Transverse colon (tissue), 4 donors: ENCODE measurements around the gene FEZF1. TPM values are rescaled to one million over a fixed set of nuclear protein-coding genes. Genes with fewer than 3 reads are reported as not detected.

Source experiments
- DNase-seq: peaks from one replicate; pipeline ENCODE4 v3.0.0-alpha.2; 2019
- H3K27ac ChIP-seq, 4 donors: fragments of 200-600 bp; sonication (generic); 2 replicates each; pipeline ENCODE4 v1.5.1; 2016 to 2018; ENCODE audit warnings: inconsistent platforms in 4 of 4
- H3K27me3 ChIP-seq: fragments of 200-600 bp; sonication (generic); 2 replicates; pipeline ENCODE4 v1.5.1; 2017; ENCODE audit warnings: inconsistent platforms
- H3K36me3 ChIP-seq, 4 donors: fragments of 200-600 bp; sonication (generic); 2 replicates each; pipeline ENCODE4 v1.5.1; 2017 to 2019; ENCODE audit warnings: inconsistent platforms in 4 of 4
- H3K4me1 ChIP-seq, 4 donors: fragments of 200-600 bp; sonication (generic); 2 replicates each; pipeline ENCODE4 v1.5.1; 2017 to 2020; ENCODE audit warnings: inconsistent platforms in 4 of 4
- H3K4me3 ChIP-seq, 4 donors: fragments of 200-600 bp; sonication (generic); 1 replicate in 1 of 4; 2 replicates in 3 of 4; pipeline versions ENCODE4 v1.5.1 to v1.6.1; 2017 to 2019; ENCODE audit warnings: inconsistent platforms in 4 of 4
- H3K9me3 ChIP-seq, 2 donors: fragments of 200-600 bp; sonication (generic); 2 replicates each; pipeline ENCODE4 v1.5.1; 2017 to 2019; ENCODE audit warnings: inconsistent platforms in 2 of 2
- EP300 ChIP-seq: sonication (generic); formaldehyde crosslinking; IDR thresholded peaks from one replicate; pipeline ENCODE4 v1.6.1; 2017; ENCODE audit warnings: antibody characterized with exemption, low read depth
- POLR2A ChIP-seq: fragments of 450-650 bp; IDR thresholded peaks from one replicate; pipeline ENCODE4 v1.6.1; 2016; ENCODE audit warnings: antibody characterized with exemption, mild to moderate bottlenecking, moderate library complexity
- POLR2AphosphoS5 ChIP-seq, 3 donors: sonication (generic); formaldehyde crosslinking; IDR thresholded peaks; one replicate each; pipeline ENCODE4 v1.6.1; 2016; ENCODE audit warnings: antibody characterized with exemption in 3 of 3
- WGBS, 2 donors: methylation state at CpG; one replicate each; pipeline ENCODE4 v1.1.5; 2018; ENCODE audit warnings: low coverage in 1 of 2; 5-methylcytosine and 5-hydroxymethylcytosine counted together
- in situ Hi-C, 4 donors: fragments of 200-750 bp; cut with MboI; loops; one replicate each; pipeline versions ENCODE4 v1.15.0 to v1.15.1; 2017; ENCODE audit warnings: low sequenced_read_pairs in 3 of 4, low pct_ligation_motif_present in 1 of 4, low pct_unique_long_range_greater_than_20kb in 1 of 4
- intact Hi-C: fragments of 100-400 bp; cut with DNase I; formaldehyde crosslinking; loops from one replicate; pipeline ENCODE4 v1.15.1; 2023; ENCODE audit warnings: low total_unique reads
- total RNA-seq, 4 donors: library from RNA; depleted of rRNA; stranded (reverse); fragments of >200 nt; gene quantifications; one replicate each; pipeline ENCODE4 v1.1.0, GENCODE V29; 2016
- TF ChIP-seq, protein P1 (sequence below), 5 experiments: fragments of 200-600 bp in 3 of 5; fragments of 450-650 bp in 2 of 5; sonication (generic) in 3 of 5; IDR thresholded peaks; 1 replicate in 2 of 5; 2 replicates in 3 of 5; pipeline ENCODE4 v1.5.1; 2016 to 2017; ENCODE audit warnings: antibody characterized with exemption in 5 of 5, inconsistent platforms in 3 of 5, mild to moderate bottlenecking in 2 of 5, moderate library complexity in 1 of 5

The FEZF1 gene
- total RNA-seq, 4 donors from 2014 or later = not detected

GRCh38 chr7:122343601-122344302 lies 39.2 kb upstream of the FEZF1 start:
- Histone ChIP-seq H3K27ac (no peak overlapping the region), H3K27me3 (no peaks in the 10 kb centered on the region), H3K4me1 (no peaks in the 10 kb centered on the region), H3K36me3 (no peaks in the 10 kb centered on the region), H3K9me3 (no peaks in the 10 kb centered on the region), H3K4me3 (no peak overlapping the region)
- intact Hi-C loops = no loop called here
- WGBS, 2 donors = 85 to 88% methylated on average over 7 of the region's 7 CpGs
- in situ Hi-C loops = no loop called here
- no peak for TF ChIP-seq POLR2AphosphoS5 (IDR thresholded peaks at IDR 0.05)
- TF ChIP-seq POLR2A = no peak
- TF ChIP-seq, protein P1, sequence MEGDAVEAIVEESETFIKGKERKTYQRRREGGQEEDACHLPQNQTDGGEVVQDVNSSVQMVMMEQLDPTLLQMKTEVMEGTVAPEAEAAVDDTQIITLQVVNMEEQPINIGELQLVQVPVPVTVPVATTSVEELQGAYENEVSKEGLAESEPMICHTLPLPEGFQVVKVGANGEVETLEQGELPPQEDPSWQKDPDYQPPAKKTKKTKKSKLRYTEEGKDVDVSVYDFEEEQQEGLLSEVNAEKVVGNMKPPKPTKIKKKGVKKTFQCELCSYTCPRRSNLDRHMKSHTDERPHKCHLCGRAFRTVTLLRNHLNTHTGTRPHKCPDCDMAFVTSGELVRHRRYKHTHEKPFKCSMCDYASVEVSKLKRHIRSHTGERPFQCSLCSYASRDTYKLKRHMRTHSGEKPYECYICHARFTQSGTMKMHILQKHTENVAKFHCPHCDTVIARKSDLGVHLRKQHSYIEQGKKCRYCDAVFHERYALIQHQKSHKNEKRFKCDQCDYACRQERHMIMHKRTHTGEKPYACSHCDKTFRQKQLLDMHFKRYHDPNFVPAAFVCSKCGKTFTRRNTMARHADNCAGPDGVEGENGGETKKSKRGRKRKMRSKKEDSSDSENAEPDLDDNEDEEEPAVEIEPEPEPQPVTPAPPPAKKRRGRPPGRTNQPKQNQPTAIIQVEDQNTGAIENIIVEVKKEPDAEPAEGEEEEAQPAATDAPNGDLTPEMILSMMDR (IDR thresholded peaks at IDR 0.05) = no peak
- no peak for TF ChIP-seq EP300
- DNase-seq = no peak

GRCh38 chr7:122340427-122340826 lies 35.9 kb upstream of the FEZF1 start:
- in situ Hi-C loops = no loop called here
- Histone ChIP-seq H3K4me3 (no peak overlapping the region), H3K4me1 (no peaks in the 10 kb centered on the region), H3K27me3 (no peaks in the 10 kb centered on the region), H3K27ac (no peak overlapping the region), H3K9me3 (no peaks in the 10 kb centered on the region), H3K36me3 (no peaks in the 10 kb centered on the region)
- WGBS, 2 donors = 96 to 100% methylated on average over 1 of the region's 1 CpG
- intact Hi-C loops = no loop called here
- no peak for DNase-seq
- TF ChIP-seq POLR2AphosphoS5 (IDR thresholded peaks at IDR 0.05) = no peak
- TF ChIP-seq EP300 = no peak
- no peak for TF ChIP-seq POLR2A
- TF ChIP-seq, protein P1 (IDR thresholded peaks at IDR 0.05) = no peak

DNA sequence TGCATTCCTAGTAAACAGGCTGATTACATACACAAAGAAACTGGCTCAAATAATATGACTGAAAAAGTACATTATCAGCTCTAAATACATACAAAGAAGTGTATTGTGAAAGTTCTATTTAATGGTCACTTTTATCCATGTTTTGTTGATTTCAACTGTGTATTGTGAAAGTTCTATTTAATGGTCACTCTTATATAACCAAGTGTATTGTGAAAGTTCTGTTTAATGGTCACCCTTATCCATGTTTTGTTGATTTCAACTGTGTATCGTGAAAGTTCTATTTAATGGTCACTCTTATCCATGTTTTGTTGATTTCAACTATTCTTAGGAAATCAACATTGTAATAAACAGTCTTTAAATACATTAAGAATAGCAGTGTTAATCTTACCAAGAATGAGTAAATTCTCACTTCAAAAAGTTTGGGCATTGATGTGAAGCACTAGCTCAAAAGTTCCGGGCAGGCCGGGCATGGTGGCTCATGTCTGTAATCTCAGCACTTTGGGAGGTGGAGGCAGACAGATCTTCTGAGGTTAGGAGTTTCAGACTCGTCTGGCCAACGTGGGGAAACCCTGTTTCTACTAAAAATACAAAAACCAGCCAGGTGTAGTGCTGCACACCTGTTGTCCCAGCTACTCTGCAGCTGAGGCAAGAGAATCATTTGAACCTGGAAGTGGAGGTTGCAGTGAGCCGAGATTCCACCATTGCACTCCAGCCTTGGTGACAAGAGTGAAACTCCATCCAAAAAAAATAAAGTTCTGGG lies 34.8 kb upstream of the FEZF1 start:
- Histone ChIP-seq H3K36me3 (no peaks in the 10 kb centered on the region), H3K27me3 (no peaks in the 10 kb centered on the region), H3K4me1 (no peaks in the 10 kb centered on the region), H3K27ac (no peak overlapping the region), H3K4me3 (no peak overlapping the region), H3K9me3 (no peaks in the 10 kb centered on the region)
- DNase-seq = no peak
- WGBS, 2 donors = 60 to 83% methylated on average over 2 to 6 of the region's 6 CpGs
- in situ Hi-C loops (no loop called here), intact Hi-C loops (no loop called here)
- TF ChIP-seq POLR2AphosphoS5 (IDR thresholded peaks at IDR 0.05) (no peak), POLR2A (no peak), EP300 (no peak)
- TF ChIP-seq, protein P1 (IDR thresholded peaks at IDR 0.05) = no peak

DNA sequence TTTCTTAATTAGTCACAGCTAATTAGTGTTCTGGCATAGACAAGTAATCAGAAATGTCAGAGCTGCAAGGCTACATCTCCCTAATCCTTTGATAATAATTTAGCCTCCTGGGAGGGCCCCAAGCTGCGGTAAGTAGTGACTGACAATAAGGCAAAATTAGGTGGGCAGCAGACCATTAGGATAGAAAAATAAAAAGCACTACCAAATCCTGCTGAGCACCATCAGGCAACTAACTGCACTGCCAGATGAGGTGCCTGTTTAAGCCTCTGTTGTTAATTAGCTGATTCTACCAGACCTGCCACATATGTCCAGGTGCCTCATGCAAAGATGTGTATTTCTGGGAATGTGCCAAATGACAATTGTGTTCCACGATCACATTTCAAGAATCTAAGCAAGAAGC lies 32.5 kb upstream of the FEZF1 start:
- intact Hi-C loops (no loop called here), in situ Hi-C loops (no loop called here)
- TF ChIP-seq EP300 (no peak), POLR2AphosphoS5 (IDR thresholded peaks at IDR 0.05) (no peak), POLR2A (no peak)
- TF ChIP-seq, protein P1 (IDR thresholded peaks at IDR 0.05) = no peak
- Histone ChIP-seq H3K27me3 (no peaks in the 10 kb centered on the region), H3K9me3 (no peaks in the 10 kb centered on the region), H3K4me3 (no peak overlapping the region), H3K4me1 (no peaks in the 10 kb centered on the region), H3K27ac (no peak overlapping the region), H3K36me3 (no peaks in the 10 kb centered on the region)
- WGBS, 2 donors = 76 to 81% methylated on average over 2 of the region's 2 CpGs
- DNase-seq = no peak
